BE2C (cell line): ENCODE results near the gene PLIN3.
"Not testable (repeated sequence)": the region's sequence is repeated elsewhere in the genome, so short reads cannot be mapped to it uniquely, and the experiment has no call there.

ENCODE experiments used
- DNase-seq: peaks from one replicate; pipeline ENCODE4 v3.0.0-alpha.2; 2020
- H3K27me3 ChIP-seq: fragments of 250-450 bp; sonication (Bioruptor Pico); 2 replicates; pipeline ENCODE4 v1.5.1; 2020; ENCODE audit warnings: mild to moderate bottlenecking
- H3K36me3 ChIP-seq: fragments of 250-450 bp; sonication (Bioruptor Pico); 2 replicates; pipeline ENCODE4 v1.5.1; 2020; ENCODE audit warnings: mild to moderate bottlenecking
- H3K4me1 ChIP-seq: fragments of 250-450 bp; sonication (Bioruptor Pico); 2 replicates; pipeline ENCODE4 v1.5.1; 2020
- H3K4me3 ChIP-seq: 2 replicates; pipeline ENCODE4 v1.5.1; 2011; ENCODE audit warnings: low read depth, low read length
- H3K9me3 ChIP-seq: fragments of 250-450 bp; sonication (Bioruptor Pico); 2 replicates; pipeline ENCODE4 v1.5.1; 2020
- CTCF ChIP-seq: IDR thresholded peaks from 2 replicates; pipeline ENCODE4 v1.5.1; 2012; ENCODE audit warnings: mild to moderate bottlenecking, low read depth, low read length

The PLIN3 gene

DNA sequence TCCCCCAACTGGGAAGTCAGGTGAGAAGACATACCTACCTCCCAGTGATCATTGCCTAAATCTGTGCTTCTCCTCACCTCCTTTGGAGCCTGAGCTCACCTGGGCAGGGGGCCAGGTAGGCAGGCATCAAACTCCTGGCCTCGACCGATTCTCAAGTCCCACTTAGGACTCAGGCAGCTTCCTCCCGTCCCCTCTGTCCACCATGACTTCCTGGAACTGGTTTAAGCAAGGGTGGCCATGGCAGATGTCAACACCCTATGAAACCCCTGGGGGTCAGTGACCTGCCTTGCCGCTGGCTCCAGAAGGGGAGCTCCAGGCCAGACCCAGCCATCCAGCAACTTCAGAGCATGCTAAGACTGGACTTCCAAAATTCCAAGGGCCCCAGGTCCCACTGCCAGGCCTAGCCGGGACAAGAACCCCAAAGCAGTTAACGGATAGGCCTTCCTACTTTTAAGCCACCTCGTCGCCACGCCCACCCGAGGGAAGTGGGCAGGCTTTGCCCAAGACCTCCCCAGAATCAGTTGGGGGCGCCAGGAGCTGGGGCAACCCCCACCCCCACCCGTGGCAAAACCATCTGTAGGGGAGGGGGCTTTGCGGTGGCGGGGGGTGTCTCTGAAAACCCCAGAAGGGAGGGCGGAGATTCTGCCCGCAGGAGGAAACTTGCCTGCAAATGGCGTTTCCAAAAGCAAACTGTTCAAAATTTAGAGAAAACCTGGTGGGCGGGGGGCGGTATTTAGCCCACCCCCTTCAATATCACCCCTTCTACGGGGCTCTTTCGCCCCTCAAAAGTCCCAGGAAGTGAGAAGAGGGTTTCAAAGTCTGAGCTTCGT is 657 bp downstream of the PLIN3 start:
- no peak for TF ChIP-seq CTCF
- Histone ChIP-seq H3K36me3 (no peaks in the 10 kb centered on the region), H3K4me1 (no peaks in the 10 kb centered on the region), H3K9me3 (no peaks in the 10 kb centered on the region), H3K27me3 (no peaks in the 10 kb centered on the region), H3K4me3 (peak overlapping the region; percentile 65)
- no peak for DNase-seq

- TF ChIP-seq CTCF, result no peak
- Histone ChIP-seq H3K4me1 (no peaks in the 10 kb centered on the region), H3K9me3 (no peaks in the 10 kb centered on the region), H3K27me3 (no peaks in the 10 kb centered on the region), H3K36me3 (no peaks in the 10 kb centered on the region), H3K4me3 (no peak overlapping the region)
- no peak for DNase-seq
These were observed 6.3 kb downstream of the PLIN3 start for GRCh38 chr19:4861147-4861546.

DNA sequence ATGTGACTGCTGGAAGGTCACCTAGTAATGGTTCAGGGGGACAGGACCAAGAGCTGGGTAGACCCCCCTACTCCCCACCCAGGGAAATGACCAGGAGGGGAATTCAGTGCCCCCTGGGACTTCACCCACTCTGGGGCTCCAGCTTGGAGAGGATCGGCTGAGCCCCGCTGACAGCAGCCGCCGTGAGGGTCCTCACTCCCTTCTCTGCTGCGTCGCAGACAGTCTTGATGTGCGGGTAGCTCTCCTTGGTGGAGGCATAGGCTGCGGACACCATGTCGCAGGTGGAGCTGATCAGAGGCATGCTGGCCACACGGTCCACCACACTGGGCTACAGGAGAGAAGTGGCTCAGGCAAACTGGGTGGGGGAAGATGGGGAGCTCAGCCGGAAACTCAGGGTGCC is 7.8 kb downstream of the PLIN3 start:
- Histone ChIP-seq H3K4me1 (no peaks in the 10 kb centered on the region), H3K27me3 (no peaks in the 10 kb centered on the region), H3K9me3 (no peaks in the 10 kb centered on the region), H3K36me3 (no peaks in the 10 kb centered on the region), H3K4me3 (no peak overlapping the region)
- no peak for TF ChIP-seq CTCF
- DNase-seq, result no peak

DNA sequence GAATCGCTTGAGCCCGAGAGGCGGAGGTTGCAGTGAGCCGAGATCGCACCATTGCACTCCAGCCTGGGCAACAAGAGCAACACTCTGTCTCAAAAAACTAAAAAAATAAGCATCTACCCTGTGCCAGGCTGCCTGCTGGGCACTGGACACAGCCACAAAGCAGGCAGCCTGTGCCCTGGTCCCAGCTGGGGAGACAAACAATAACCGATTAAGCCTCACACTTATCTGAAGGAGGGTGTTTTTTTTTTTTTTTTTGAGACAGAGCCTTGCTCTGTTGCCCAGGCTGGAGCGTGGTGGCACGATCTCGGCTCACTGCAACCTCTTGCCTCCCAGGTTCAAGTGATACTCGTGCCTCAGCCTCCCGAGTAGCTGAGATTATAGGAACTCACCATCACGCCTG is 11.0 kb downstream of the PLIN3 start:
- H3K36me3 ChIP-seq, DNase-seq, H3K4me1 ChIP-seq, H3K4me3 ChIP-seq, H3K27me3 ChIP-seq, H3K9me3 ChIP-seq: not testable (repeated sequence)

GRCh38 chr19:4853506-4853905 is 14.0 kb downstream of the PLIN3 start:
- not testable (repeated sequence) for H3K9me3 ChIP-seq, H3K4me1 ChIP-seq, H3K4me3 ChIP-seq, H3K36me3 ChIP-seq, DNase-seq, H3K27me3 ChIP-seq

GRCh38 chr19:4852484-4852883 is 15.0 kb downstream of the PLIN3 start:
- TF ChIP-seq CTCF, result no peak
- H3K9me3 ChIP-seq, result no peaks in the 10 kb centered on the region
- H3K4me1 ChIP-seq, result no peaks in the 10 kb centered on the region
- H3K36me3 ChIP-seq, result no peaks in the 10 kb centered on the region
- H3K4me3 ChIP-seq, result no peak overlapping the region
- no peak for DNase-seq
- H3K27me3 ChIP-seq, result no peaks in the 10 kb centered on the region

- peak; percentile 91 for TF ChIP-seq CTCF
- Histone ChIP-seq H3K9me3 (no peaks in the 10 kb centered on the region), H3K27me3 (no peaks in the 10 kb centered on the region), H3K36me3 (no peaks in the 10 kb centered on the region), H3K4me3 (no peak overlapping the region), H3K4me1 (no peaks in the 10 kb centered on the region)
- DNase-seq, result peak; percentile 84
These were observed 15.7 kb downstream of the PLIN3 start for GRCh38 chr19:4851551-4852290.
